GM19193 (cell line): ENCODE measurements around the gene CEP131.

ENCODE experiments used
- POLR2A ChIP-seq: IDR thresholded peaks from 4 replicates; pipeline ENCODE4 v1.6.1; 2011; ENCODE audit not compliant: insufficient read depth, insufficient read length; ENCODE audit errors: extremely low read depth

Gene CEP131

GRCh38 chr17:81195941-81196495 lies 26.7 kb downstream of the CEP131 start:
- TF ChIP-seq POLR2A, result no peak

- no peak for TF ChIP-seq POLR2A
These were observed 27.5 kb downstream of the CEP131 start for GRCh38 chr17:81194941-81195901.

- no peak for TF ChIP-seq POLR2A
These were observed 28.5 kb downstream of the CEP131 start for GRCh38 chr17:81194225-81194760.

- no peak for TF ChIP-seq POLR2A
These were observed 29.1 kb downstream of the CEP131 start for GRCh38 chr17:81193470-81194224.

- TF ChIP-seq POLR2A, result no peak
These were observed 29.7 kb downstream of the CEP131 start for GRCh38 chr17:81193051-81193410.

- no peak for TF ChIP-seq POLR2A
These were observed 30.2 kb downstream of the CEP131 start for GRCh38 chr17:81192386-81193050.

GRCh38 chr17:81191646-81192045 lies 31.1 kb downstream of the CEP131 start:
- TF ChIP-seq POLR2A, result no peak

- TF ChIP-seq POLR2A, result no peak
These were observed 31.6 kb downstream of the CEP131 start for GRCh38 chr17:81191116-81191515.

- no peak for TF ChIP-seq POLR2A
These were observed 32.2 kb downstream of the CEP131 start for GRCh38 chr17:81190591-81190990.

GRCh38 chr17:81189670-81190530 lies 32.9 kb downstream of the CEP131 start:
- TF ChIP-seq POLR2A, result no peak

- TF ChIP-seq POLR2A, result no peak
These were observed 33.7 kb downstream of the CEP131 start for GRCh38 chr17:81189016-81189415.

- TF ChIP-seq POLR2A, result no peak
These were observed 34.3 kb downstream of the CEP131 start for GRCh38 chr17:81188491-81188840.

- TF ChIP-seq POLR2A, result no peak
These were observed 34.9 kb downstream of the CEP131 start for GRCh38 chr17:81187586-81188490.
